Loucy (cell line): ENCODE results near the gene SLC6A20.

Source experiments
- CTCF ChIP-seq: fragments of 200-600 bp; sonication (generic); conservative IDR thresholded peaks from 2 replicates; pipeline ENCODE4 v1.5.1; 2014; ENCODE audit warnings: mild to moderate bottlenecking, antibody characterized with exemption, low read length
- EZH2phosphoT487 ChIP-seq: fragments of 200-600 bp; IDR thresholded peaks from 2 replicates; pipeline ENCODE4 v1.6.1; 2018; ENCODE audit warnings: antibody characterized with exemption, mild to moderate bottlenecking, moderate library complexity, borderline replicate concordance

DNA sequence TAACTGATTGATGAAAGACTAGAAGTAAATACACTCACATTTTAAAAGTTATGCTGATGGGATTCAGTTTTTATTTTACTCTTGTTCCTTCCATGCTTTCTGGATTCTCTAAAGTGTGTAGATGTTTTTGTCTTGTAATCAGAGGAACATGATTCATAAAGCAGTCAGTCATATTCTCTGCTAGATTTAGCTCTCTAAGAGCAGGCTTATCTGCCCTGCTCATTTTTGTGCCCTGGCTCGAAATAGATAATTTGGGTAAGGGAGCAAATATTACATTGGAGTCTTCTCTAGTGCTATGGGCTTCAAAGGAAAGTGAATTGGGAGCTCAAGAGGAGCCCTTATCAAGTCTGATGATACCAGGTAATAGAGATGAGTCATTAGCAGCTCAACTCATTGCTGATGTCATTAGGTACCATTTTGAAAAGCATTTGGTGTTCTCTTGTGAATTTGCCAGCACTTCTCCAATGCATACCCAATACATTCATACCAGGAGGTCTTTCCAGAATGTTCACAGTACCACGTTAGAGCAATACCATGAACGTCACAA, 79.5 kb downstream of the SLC6A20 start:
- no peak for TF ChIP-seq EZH2phosphoT487
- no peak for TF ChIP-seq CTCF
